Cardiac fibroblast (primary cell): ENCODE results near the gene MUC5B.
"Not testable (repeated sequence)": the region's sequence is repeated elsewhere in the genome, so short reads cannot be mapped to it uniquely, and the experiment has no call there.

Source experiments
- DNase-seq, 2 donors: peaks; one replicate each; pipeline versions ENCODE4 v3.0.0 to v3.0.0-alpha.2; 2010; ENCODE audit warnings: low read depth in 2 of 2
- H3K4me3 ChIP-seq, 2 donors: replicated peaks in 1 of 2; 1 replicate in 1 of 2; 2 replicates in 1 of 2; pipeline ENCODE4 v1.5.1; 2011; ENCODE audit warnings: low read depth in 2 of 2, low read length in 2 of 2, mild to moderate bottlenecking in 2 of 2, moderate library complexity in 1 of 2
- CTCF ChIP-seq: IDR thresholded peaks from one replicate; pipeline ENCODE4 v1.5.1; 2011; ENCODE audit warnings: low read depth, mild to moderate bottlenecking, low read length, inconsistent platforms

The MUC5B gene

DNA sequence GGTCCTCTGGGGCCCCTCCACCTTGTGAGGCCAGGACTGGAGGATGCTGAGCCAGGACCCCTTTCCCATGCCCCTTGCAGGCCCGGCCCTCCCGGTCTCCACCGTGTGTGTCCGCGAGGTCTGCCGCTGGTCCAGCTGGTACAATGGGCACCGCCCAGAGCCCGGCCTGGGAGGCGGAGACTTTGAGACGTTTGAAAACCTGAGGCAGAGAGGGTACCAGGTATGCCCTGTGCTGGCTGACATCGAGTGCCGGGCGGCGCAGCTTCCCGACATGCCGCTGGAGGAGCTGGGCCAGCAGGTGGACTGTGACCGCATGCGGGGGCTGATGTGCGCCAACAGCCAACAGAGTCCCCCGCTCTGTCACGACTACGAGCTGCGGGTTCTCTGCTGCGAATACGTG, 17.9 kb downstream of the MUC5B start:
- no peak for TF ChIP-seq CTCF
- no peak for DNase-seq
- no peak overlapping the region for H3K4me3 ChIP-seq

- DNase-seq: no peak
- no peak for TF ChIP-seq CTCF
These were observed 18.8 kb downstream of the MUC5B start for GRCh38 chr11:1241706-1242105.

GRCh38 chr11:1242289-1242688, 19.4 kb downstream of the MUC5B start:
- no peak overlapping the region for H3K4me3 ChIP-seq
- no peak for DNase-seq
- TF ChIP-seq CTCF: no peak

More at GRCh38 chr11:1241706-1242105, 18.8 kb downstream of the MUC5B start:
- H3K4me3 ChIP-seq: no peak overlapping the region

- H3K4me3 ChIP-seq, DNase-seq: not testable (repeated sequence)
These were observed 19.9 kb downstream of the MUC5B start for GRCh38 chr11:1242751-1243150.

GRCh38 chr11:1243521-1243920, 20.7 kb downstream of the MUC5B start:
- DNase-seq, H3K4me3 ChIP-seq: not testable (repeated sequence)

GRCh38 chr11:1244557-1244956, 21.7 kb downstream of the MUC5B start:
- not testable (repeated sequence) for DNase-seq, H3K4me3 ChIP-seq

GRCh38 chr11:1245717-1246116, 22.9 kb downstream of the MUC5B start:
- DNase-seq, H3K4me3 ChIP-seq: not testable (repeated sequence)

- not testable (repeated sequence) for DNase-seq, H3K4me3 ChIP-seq
These were observed 23.4 kb downstream of the MUC5B start for GRCh38 chr11:1246301-1246700.

DNA sequence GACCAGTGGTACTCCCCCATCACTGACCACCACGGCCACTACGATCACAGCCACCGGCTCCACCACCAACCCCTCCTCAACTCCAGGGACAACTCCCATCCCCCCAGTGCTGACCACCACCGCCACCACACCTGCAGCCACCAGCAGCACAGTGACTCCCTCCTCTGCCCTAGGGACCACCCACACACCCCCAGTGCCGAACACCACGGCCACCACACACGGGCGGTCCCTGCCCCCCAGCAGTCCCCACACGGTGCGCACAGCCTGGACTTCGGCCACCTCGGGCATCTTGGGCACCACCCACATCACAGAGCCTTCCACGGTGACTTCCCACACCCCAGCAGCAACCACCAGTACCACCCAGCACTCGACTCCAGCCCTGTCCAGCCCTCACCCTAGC, 24.2 kb downstream of the MUC5B start:
- not testable (repeated sequence) for H3K4me3 ChIP-seq, DNase-seq

- not testable (repeated sequence) for H3K4me3 ChIP-seq, DNase-seq
These were observed 26.1 kb downstream of the MUC5B start for GRCh38 chr11:1248951-1249350.

- H3K4me3 ChIP-seq, DNase-seq: not testable (repeated sequence)
These were observed 27.5 kb downstream of the MUC5B start for GRCh38 chr11:1250411-1250810.
